HepG2 (cell line): ENCODE data around the gene FGD2. TPM values are rescaled to one million over a fixed set of nuclear protein-coding genes. Genes with fewer than 3 reads are reported as not detected.

Source experiments
- GMEB1 ChIP-seq: sonication (generic); formaldehyde crosslinking; IDR thresholded peaks from 2 replicates; pipeline ENCODE4 v1.5.1; 2020; ENCODE audit warnings: missing genetic modification reagents, mild to moderate bottlenecking, borderline replicate concordance
- HNF1B ChIP-seq: sonication (generic); formaldehyde crosslinking; IDR thresholded peaks from 2 replicates; pipeline ENCODE4 v1.5.1; 2020; ENCODE audit warnings: mild to moderate bottlenecking, moderate library complexity, missing genetic modification reagents
- HOXA5 ChIP-seq: sonication (generic); formaldehyde crosslinking; IDR thresholded peaks from 2 replicates; pipeline ENCODE4 v1.4.0; 2020; ENCODE audit warnings: missing genetic modification reagents
- KDM2A ChIP-seq: sonication (generic); formaldehyde crosslinking; IDR thresholded peaks from 2 replicates; pipeline ENCODE4 v1.4.0; 2020; ENCODE audit warnings: low read depth, missing genetic modification reagents, borderline replicate concordance
- MBD4 ChIP-seq: IDR thresholded peaks from 2 replicates; pipeline ENCODE4 v1.6.1; 2012; ENCODE audit warnings: low read length, inconsistent platforms, borderline replicate concordance
- MYPOP ChIP-seq: sonication (generic); formaldehyde crosslinking; IDR thresholded peaks from 2 replicates; pipeline ENCODE4 v1.8.1; 2023; ENCODE audit warnings: mild to moderate bottlenecking, moderate library complexity, missing genetic modification reagents
- PHF21A ChIP-seq: sonication (generic); formaldehyde crosslinking; IDR thresholded peaks from 2 replicates; pipeline ENCODE4 v1.5.0; 2020; ENCODE audit warnings: mild to moderate bottlenecking, missing genetic modification reagents
- RAD21 ChIP-seq: fragments of 450-650 bp; formaldehyde crosslinking; IDR thresholded peaks from 2 replicates; pipeline ENCODE4 v1.5.0; 2020; ENCODE audit warnings: mild to moderate bottlenecking
- RBAK ChIP-seq: sonication (generic); formaldehyde crosslinking; IDR thresholded peaks from 2 replicates; pipeline ENCODE4 v1.5.1; 2020; ENCODE audit warnings: mild to moderate bottlenecking, missing genetic modification reagents
- SIX4 ChIP-seq: sonication (generic); formaldehyde crosslinking; IDR thresholded peaks from 2 replicates; pipeline ENCODE4 v1.4.0; 2020; ENCODE audit warnings: missing genetic modification reagents
- SUZ12 ChIP-seq: fragments of 150-350 bp; IDR thresholded peaks from 2 replicates; pipeline ENCODE4 v1.6.1; 2014; ENCODE audit warnings: low read depth, low read length
- U2AF2 ChIP-seq: fragments of 200-400 bp; formaldehyde crosslinking; IDR thresholded peaks from 2 replicates; pipeline ENCODE4 v1.6.1; 2017; ENCODE audit warnings: low read depth, mild to moderate bottlenecking, low read length
- ZBTB1 ChIP-seq: sonication (generic); formaldehyde crosslinking; IDR thresholded peaks from 2 replicates; pipeline ENCODE4 v1.4.0; 2020; ENCODE audit warnings: missing genetic modification reagents, borderline replicate concordance
- ZNF124 ChIP-seq: sonication (generic); formaldehyde crosslinking; IDR thresholded peaks from 2 replicates; pipeline ENCODE4 v1.4.0; 2020; ENCODE audit warnings: missing genetic modification reagents
- ZNF678 ChIP-seq: sonication (generic); formaldehyde crosslinking; IDR thresholded peaks from 2 replicates; pipeline ENCODE4 v1.4.0; 2020; ENCODE audit warnings: mild to moderate bottlenecking, missing genetic modification reagents
- ZNF761 ChIP-seq: sonication (generic); formaldehyde crosslinking; conservative IDR thresholded peaks from 2 replicates; pipeline ENCODE4 v1.4.0; 2020; ENCODE audit warnings: mild to moderate bottlenecking, missing genetic modification reagents
- ZNF816 ChIP-seq: sonication (generic); formaldehyde crosslinking; IDR thresholded peaks from 2 replicates; pipeline ENCODE4 v1.8.0; 2022; ENCODE audit warnings: missing genetic modification reagents, mild to moderate bottlenecking, borderline replicate concordance
- ZNF841 ChIP-seq: sonication (generic); formaldehyde crosslinking; IDR thresholded peaks from 2 replicates; pipeline ENCODE4 v1.8.1; 2023; ENCODE audit warnings: missing genetic modification reagents, borderline replicate concordance
- polyA plus RNA-seq, 8 experiments: library from polyadenylated mRNA; depleted of rRNA in 3 of 8; stranded (reverse) in 7 of 8; unstranded in 1 of 8; fragments of >200 nt; fragmentation: Illumina TruSeq in 4 of 8; extraction: Trizol in 4 of 8; gene quantifications; 2 replicates each; pipeline versions ENCODE4 v1.2.1 to v1.2.3, GENCODE V29; 2011 to 2016; ENCODE audit warnings: low read depth in 4 of 8, missing spikeins in 1 of 8, mixed read lengths in 1 of 8; ENCODE audit not compliant: insufficient read depth in 1 of 8
- total RNA-seq, 5 experiments: library from RNA; depleted of rRNA; stranded (reverse); fragments of >200 nt; fragmentation: Illumina TruSeq; extraction: Trizol; gene quantifications; 2 replicates each; pipeline ENCODE4 v1.2.3, GENCODE V29; 2016; ENCODE audit warnings: low read depth in 1 of 5
- TF ChIP-seq, protein P1 (sequence below): sonication (generic); formaldehyde crosslinking; IDR thresholded peaks from 2 replicates; pipeline ENCODE4 v1.8.0; 2022; ENCODE audit warnings: mild to moderate bottlenecking, missing genetic modification reagents, borderline replicate concordance
- TF ChIP-seq, protein P2 (sequence below): sonication (generic); formaldehyde crosslinking; IDR thresholded peaks from 2 replicates; pipeline ENCODE4 v1.4.0; 2020; ENCODE audit warnings: missing genetic modification reagents

The FGD2 gene
- total and polyA plus RNA-seq, 2 of the 13 experiments (the other 11 are each of a cell fraction or from before 2014, with no cell fraction given): not detected

GRCh38 chr6:36985808-36986703 is 19.4 kb upstream of the FGD2 start, which contains the start of gene MTCH1 (continued):
- TF ChIP-seq RBAK (CRISPR knock-in tag): no peak
- TF ChIP-seq MBD4: no peak
- 0 out of 2 replicates have a peak, but pooled peaks have one; percentile 55 for TF ChIP-seq ZNF841 (CRISPR knock-in tag)
- TF ChIP-seq GMEB1 (CRISPR knock-in tag): peak; percentile 83
- TF ChIP-seq, protein P1, sequence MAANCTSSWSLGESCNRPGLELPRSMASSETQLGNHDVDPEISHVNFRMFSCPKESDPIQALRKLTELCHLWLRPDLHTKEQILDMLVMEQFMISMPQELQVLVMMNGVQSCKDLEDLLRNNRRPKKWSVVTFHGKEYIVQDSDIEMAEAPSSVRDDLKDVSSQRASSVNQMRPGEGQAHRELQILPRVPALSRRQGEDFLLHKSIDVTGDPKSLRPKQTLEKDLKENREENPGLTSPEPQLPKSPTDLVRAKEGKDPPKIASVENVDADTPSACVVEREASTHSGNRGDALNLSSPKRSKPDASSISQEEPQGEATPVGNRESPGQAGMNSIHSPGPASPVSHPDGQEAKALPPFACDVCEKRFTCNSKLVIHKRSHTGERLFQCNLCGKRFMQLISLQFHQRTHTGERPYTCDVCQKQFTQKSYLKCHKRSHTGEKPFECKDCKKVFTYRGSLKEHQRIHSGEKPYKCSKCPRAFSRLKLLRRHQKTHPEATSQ (CRISPR knock-in tag): no peak
- TF ChIP-seq SUZ12: no peak
- TF ChIP-seq ZNF124: peak; percentile 86; the same call in 1 of the 2 replicates
- 0 out of 2 replicates have a peak, but pooled peaks have one; percentile 12 for TF ChIP-seq ZNF678 (CRISPR knock-in tag)
- peak; percentile 69; the same call in 1 of the 2 replicates for TF ChIP-seq RAD21 (CRISPR knock-in tag)
- TF ChIP-seq ZNF816 (CRISPR knock-in tag): no peak
- no peak for TF ChIP-seq U2AF2
- TF ChIP-seq KDM2A: no peak; the same call in 1 of the 2 replicates
- TF ChIP-seq ZBTB1 (CRISPR knock-in tag): no peak
- peak; percentile 69; the same call in 1 of the 2 replicates for TF ChIP-seq SIX4 (CRISPR knock-in tag)
- no peak; the same call in 1 of the 2 replicates for TF ChIP-seq PHF21A (CRISPR knock-in tag)
- peak; percentile 53; the same call in 1 of the 2 replicates for TF ChIP-seq HNF1B
- peak; percentile 92 for TF ChIP-seq ZNF761 (CRISPR knock-in tag)
- TF ChIP-seq, protein P2, sequence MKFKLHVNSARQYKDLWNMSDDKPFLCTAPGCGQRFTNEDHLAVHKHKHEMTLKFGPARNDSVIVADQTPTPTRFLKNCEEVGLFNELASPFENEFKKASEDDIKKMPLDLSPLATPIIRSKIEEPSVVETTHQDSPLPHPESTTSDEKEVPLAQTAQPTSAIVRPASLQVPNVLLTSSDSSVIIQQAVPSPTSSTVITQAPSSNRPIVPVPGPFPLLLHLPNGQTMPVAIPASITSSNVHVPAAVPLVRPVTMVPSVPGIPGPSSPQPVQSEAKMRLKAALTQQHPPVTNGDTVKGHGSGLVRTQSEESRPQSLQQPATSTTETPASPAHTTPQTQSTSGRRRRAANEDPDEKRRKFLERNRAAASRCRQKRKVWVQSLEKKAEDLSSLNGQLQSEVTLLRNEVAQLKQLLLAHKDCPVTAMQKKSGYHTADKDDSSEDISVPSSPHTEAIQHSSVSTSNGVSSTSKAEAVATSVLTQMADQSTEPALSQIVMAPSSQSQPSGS: peak; percentile 48; the same call in 1 of the 2 replicates
- no peak for TF ChIP-seq MYPOP (CRISPR knock-in tag)
- no peak; the same call in 1 of the 2 replicates for TF ChIP-seq HOXA5
